ENCODE data around the gene ZHX3. TPM values are rescaled to one million over a fixed set of nuclear protein-coding genes. Genes with fewer than 3 reads are reported as not detected.

Gene ZHX3
- total and polyA plus RNA-seq, 2 experiments from 2014 or later, result 5.8 to 10.3 TPM

DNA sequence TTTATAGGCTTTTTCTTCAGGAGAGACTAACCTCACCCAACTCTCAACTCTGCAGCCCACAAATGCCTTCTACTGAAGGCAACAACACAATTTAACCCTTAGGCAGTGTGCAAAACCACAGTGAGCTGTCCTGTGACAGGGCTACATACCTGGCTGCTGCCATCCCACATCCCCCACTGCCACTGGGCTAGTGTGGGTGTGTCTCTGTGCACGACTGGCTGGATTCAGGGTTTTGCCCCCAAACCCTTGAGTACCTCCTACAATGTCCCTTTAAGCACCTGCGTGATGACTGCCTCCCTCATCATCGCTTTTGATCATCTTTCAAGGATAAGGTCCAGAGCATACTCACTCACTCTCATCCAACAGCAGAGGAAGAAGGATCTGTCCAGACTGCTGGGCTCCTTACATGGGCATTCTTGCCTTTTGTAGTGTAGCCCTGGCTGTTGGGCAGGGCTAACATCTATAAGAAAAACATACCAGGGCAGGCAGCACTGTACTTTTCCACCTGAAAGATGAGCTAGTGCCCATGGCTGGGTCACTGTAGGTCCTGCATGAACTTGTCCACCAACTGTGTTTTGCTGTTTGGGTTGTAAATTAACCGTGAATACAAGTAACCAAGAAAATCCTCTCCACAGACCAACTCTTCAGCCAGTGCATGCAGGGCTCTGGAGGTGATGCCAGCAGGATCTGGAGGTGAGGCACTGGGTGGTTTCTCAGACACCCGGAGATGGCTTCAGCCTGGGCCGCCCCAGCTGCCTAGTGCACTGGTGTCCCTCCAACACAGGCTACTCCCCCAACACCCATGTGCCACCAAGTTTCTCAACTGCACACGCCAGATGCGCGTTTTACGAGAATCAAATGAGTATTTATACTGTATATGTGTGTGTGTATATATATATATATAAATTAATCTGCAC, 135.0 kb downstream of the ZHX3 start:
- H3K36me3 ChIP-seq, result no peaks in the 10 kb centered on the region
- DNase-seq (ENCODE audit: low read depth in 1 of 2, low spot score in 1 of 2), result no peak
- no peaks in the 10 kb centered on the region for H3K27me3 ChIP-seq

DNA sequence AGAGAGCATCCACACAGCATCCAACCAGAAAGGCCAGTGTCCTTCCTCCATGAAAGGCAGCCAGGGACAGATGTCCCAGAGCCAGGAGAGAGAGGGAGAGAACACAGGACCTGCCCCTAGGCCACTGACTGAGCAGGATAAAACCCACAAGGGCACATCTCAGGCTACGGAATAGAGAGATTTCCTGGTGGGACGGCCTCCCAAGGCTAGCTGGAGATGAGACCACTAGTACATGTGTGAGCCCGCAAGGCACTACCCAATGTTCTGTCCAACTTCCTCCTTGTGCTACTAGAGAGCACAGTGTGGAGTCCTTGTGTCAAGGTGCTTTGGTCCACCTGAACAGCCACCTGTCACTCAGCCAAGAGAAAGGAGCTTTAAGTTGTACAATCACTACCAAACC, 136.0 kb downstream of the ZHX3 start:
- DNase-seq (ENCODE audit: low read depth in 1 of 2, low spot score in 1 of 2), result no peak
- Histone ChIP-seq H3K9me3 (ENCODE audit: low read depth) (no peaks in the 10 kb centered on the region), H3K4me3 (no peak overlapping the region), H3K27ac (no peak overlapping the region), H3K4me1 (ENCODE audit: low read depth) (no peaks in the 10 kb centered on the region), H3K36me3 (no peaks in the 10 kb centered on the region), H3K27me3 (no peaks in the 10 kb centered on the region)
- TF ChIP-seq, protein P1, sequence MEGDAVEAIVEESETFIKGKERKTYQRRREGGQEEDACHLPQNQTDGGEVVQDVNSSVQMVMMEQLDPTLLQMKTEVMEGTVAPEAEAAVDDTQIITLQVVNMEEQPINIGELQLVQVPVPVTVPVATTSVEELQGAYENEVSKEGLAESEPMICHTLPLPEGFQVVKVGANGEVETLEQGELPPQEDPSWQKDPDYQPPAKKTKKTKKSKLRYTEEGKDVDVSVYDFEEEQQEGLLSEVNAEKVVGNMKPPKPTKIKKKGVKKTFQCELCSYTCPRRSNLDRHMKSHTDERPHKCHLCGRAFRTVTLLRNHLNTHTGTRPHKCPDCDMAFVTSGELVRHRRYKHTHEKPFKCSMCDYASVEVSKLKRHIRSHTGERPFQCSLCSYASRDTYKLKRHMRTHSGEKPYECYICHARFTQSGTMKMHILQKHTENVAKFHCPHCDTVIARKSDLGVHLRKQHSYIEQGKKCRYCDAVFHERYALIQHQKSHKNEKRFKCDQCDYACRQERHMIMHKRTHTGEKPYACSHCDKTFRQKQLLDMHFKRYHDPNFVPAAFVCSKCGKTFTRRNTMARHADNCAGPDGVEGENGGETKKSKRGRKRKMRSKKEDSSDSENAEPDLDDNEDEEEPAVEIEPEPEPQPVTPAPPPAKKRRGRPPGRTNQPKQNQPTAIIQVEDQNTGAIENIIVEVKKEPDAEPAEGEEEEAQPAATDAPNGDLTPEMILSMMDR (IDR thresholded peaks at IDR 0.05; ENCODE audit: low read depth, low read length), result no peak

More for the DNA sequence above, 135.0 kb downstream of the ZHX3 start:
- no peak overlapping the region for H3K4me3 ChIP-seq
- no peaks in the 10 kb centered on the region for H3K4me1 ChIP-seq (ENCODE audit: low read depth)
- TF ChIP-seq, protein P1 (IDR thresholded peaks at IDR 0.05; ENCODE audit: low read depth, low read length), result no peak
- H3K27ac ChIP-seq, result no peak overlapping the region
- no peaks in the 10 kb centered on the region for H3K9me3 ChIP-seq (ENCODE audit: low read depth)

DNA sequence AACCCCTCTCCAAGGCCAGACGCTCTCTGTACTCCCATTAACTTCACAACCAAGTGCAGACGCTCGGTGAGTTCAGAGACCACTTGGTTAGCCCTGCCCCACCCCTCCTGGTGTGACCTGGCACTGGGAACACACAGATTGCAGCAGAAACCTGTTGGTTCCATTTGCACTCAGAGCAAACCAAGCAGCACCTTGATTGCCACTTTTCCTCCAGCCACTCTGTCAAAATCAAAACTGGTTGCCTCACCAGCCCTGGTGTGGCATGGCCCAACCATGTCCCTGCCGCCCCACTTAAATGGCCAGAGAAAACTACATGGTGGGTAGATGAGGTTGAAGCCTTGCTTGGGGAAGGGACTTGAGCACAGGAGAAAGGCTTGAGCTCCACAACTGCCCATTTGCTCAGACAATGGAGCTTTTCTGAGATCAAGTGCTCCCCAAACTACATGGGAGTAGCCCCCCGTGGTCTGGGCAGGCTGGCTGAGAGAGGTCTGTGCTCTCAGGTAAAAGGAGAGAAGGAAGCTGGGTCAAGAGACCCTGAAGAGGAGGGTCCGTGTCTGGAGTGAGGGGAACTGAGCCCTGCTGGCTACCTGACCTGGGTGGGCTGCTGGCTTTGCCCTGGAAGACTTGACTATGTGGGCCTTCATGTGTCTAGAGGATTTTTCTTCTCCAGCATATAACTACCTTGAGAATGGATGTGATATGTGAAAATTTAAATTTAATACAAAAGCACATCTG, 136.8 kb downstream of the ZHX3 start:
- Histone ChIP-seq H3K36me3 (peaks cover 4% of the 10 kb centered on the region), H3K4me1 (ENCODE audit: low read depth) (no peaks in the 10 kb centered on the region), H3K4me3 (no peak overlapping the region), H3K27ac (no peak overlapping the region), H3K27me3 (no peaks in the 10 kb centered on the region), H3K9me3 (ENCODE audit: low read depth) (no peaks in the 10 kb centered on the region)
- no peak for DNase-seq (ENCODE audit: low read depth in 1 of 2, low spot score in 1 of 2)
- TF ChIP-seq, protein P1 (IDR thresholded peaks at IDR 0.05; ENCODE audit: low read depth, low read length), result no peak

DNA sequence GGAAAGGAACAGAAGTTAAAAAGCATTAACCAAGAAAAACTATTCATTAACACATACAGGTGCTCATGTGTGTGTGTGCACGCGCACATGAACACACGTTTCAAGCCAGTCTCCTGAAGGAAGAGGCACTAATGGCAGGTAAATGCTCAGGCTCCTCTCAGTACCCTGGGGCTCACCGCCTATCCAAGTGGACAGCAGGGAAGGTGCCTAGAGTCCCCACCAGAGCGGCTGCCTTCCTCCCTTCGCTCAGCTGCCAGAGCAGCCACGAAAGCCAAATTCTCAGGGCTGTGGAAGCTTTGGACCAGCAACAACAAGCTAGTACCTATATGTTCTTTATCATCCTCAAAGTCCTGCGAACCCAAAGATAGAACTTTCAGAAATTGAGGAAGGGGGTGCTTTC, 137.6 kb downstream of the ZHX3 start:
- Histone ChIP-seq H3K4me1 (ENCODE audit: low read depth) (no peaks in the 10 kb centered on the region), H3K36me3 (peaks cover 6% of the 10 kb centered on the region), H3K9me3 (ENCODE audit: low read depth) (no peaks in the 10 kb centered on the region), H3K27ac (no peak overlapping the region), H3K27me3 (no peaks in the 10 kb centered on the region), H3K4me3 (no peak overlapping the region)
- DNase-seq (ENCODE audit: low read depth in 1 of 2, low spot score in 1 of 2), result no peak
- TF ChIP-seq, protein P1 (IDR thresholded peaks at IDR 0.05; ENCODE audit: low read depth, low read length), result no peak

DNA sequence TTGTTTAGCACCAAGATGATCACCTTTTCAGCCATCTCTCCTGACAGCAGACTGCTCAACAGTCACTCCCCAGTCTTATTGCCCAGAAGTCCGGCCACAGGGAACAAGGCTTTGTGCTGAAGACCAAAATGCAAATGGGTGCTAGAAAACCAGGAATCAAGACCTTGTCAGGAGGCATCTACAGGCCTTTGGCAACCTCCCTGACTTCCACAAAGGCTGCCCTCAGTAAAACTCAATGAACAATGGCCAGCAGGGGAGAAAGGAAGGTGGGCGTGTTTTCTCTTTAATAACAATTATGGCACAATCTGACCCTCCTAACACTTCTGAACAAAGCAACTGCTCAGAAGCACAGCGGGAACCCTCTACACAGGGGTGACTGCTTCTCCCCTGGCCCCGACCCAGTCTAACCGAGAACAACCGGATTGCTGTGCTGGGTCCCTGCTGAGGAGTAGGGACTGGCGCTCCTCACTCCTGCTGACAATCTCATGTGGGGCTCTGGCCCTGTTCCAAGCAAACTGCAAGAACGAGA, 138.6 kb downstream of the ZHX3 start:
- no peaks in the 10 kb centered on the region for H3K27me3 ChIP-seq
- no peaks in the 10 kb centered on the region for H3K9me3 ChIP-seq (ENCODE audit: low read depth)
- no peaks in the 10 kb centered on the region for H3K4me1 ChIP-seq (ENCODE audit: low read depth)
- H3K4me3 ChIP-seq, result no peak overlapping the region
- DNase-seq (ENCODE audit: low read depth in 1 of 2, low spot score in 1 of 2), result peak in 1 of 2 donors; percentile 46
- H3K27ac ChIP-seq, result peak overlapping the region; percentile 59
- TF ChIP-seq, protein P1 (IDR thresholded peaks at IDR 0.05; ENCODE audit: low read depth, low read length), result peak; percentile 5
- peaks cover 16% of the 10 kb centered on the region for H3K36me3 ChIP-seq

All from cardiac muscle cell (in vitro differentiated cells and primary cell).